Keratinocyte (primary cell): ENCODE data around the gene FAM117A.

Experiments used
- CTCF ChIP-seq, 3 experiments: IDR thresholded peaks in 1 of 3; conservative IDR thresholded peaks in 1 of 3; optimal IDR thresholded peaks in 1 of 3; 2 replicates in 2 of 3; 3 replicates in 1 of 3; pipeline versions ENCODE3 to v1.5.1; 2011; ENCODE audit warnings: low read length in 3 of 3, mild to moderate bottlenecking in 3 of 3, moderate library complexity in 2 of 3, control low read depth in 1 of 3, inconsistent platforms in 1 of 3; ENCODE audit not compliant: insufficient read depth in 2 of 3; ENCODE audit errors: extremely low read depth in 1 of 3
- EZH2 ChIP-seq: IDR thresholded peaks from one replicate; pipeline ENCODE4 v1.6.1; 2012; ENCODE audit warnings: inconsistent platforms, mild to moderate bottlenecking, low read length, moderate library complexity

GRCh38 chr17:49681106-49681979, 82.6 kb downstream of the FAM117A start:
- TF ChIP-seq CTCF (optimal IDR thresholded peaks at IDR 0.05 in 1 of 3, IDR thresholded peaks at IDR 0.05 in 1 of 3, conservative IDR thresholded peaks at IDR 0.05 in 1 of 3; ENCODE audit: extremely low read depth in 1 of 3, insufficient read depth in 2 of 3, low read length in 3 of 3) (no peak), EZH2 (no peak)
